Pons (tissue), 1 donor: ENCODE results near the gene SZT2.
"Not testable (repeated sequence)": the region's sequence is repeated elsewhere in the genome, so short reads cannot be mapped to it uniquely, and the experiment has no call there.

ENCODE experiments used
- DNase-seq: peaks from one replicate; pipeline ENCODE4 v3.0.0-alpha.2; 2016; ENCODE audit warnings: low spot score

Gene SZT2

GRCh38 chr1:43363283-43363934 is 26.3 kb upstream of the SZT2 start:
- DNase-seq: no peak

- no peak for DNase-seq
Observed at GRCh38 chr1:43363935-43364525, 25.7 kb upstream of the SZT2 start.

GRCh38 chr1:43365678-43366077 is 24.0 kb upstream of the SZT2 start:
- no peak for DNase-seq

- no peak for DNase-seq
Observed at GRCh38 chr1:43366179-43366578, 23.5 kb upstream of the SZT2 start.

- no peak for DNase-seq
Observed at GRCh38 chr1:43366601-43367025, 23.1 kb upstream of the SZT2 start.

GRCh38 chr1:43367026-43367903 is 22.4 kb upstream of the SZT2 start:
- DNase-seq: no peak

- peak; percentile 87 for DNase-seq
Observed at GRCh38 chr1:43367904-43368645, 21.6 kb upstream of the SZT2 start, which contains the start of gene ELOVL1. Gene ELOVL1 (minus strand): TSS chr1:43368011. CDS start chr1:43365609, 2,402 bp downstream.

GRCh38 chr1:43368646-43369020 is 21.1 kb upstream of the SZT2 start:
- no peak for DNase-seq

- DNase-seq: not testable (repeated sequence)
Observed at GRCh38 chr1:43369779-43370178, 19.9 kb upstream of the SZT2 start.

GRCh38 chr1:43370564-43370963 is 19.1 kb upstream of the SZT2 start:
- DNase-seq: no peak

GRCh38 chr1:43372172-43372571 is 17.5 kb upstream of the SZT2 start:
- DNase-seq: no peak

GRCh38 chr1:43373066-43373940 is 16.4 kb upstream of the SZT2 start:
- DNase-seq: no peak

GRCh38 chr1:43376723-43377235 is 12.9 kb upstream of the SZT2 start:
- DNase-seq: no peak

- no peak for DNase-seq
Observed at GRCh38 chr1:43377831-43378230, 11.9 kb upstream of the SZT2 start.

GRCh38 chr1:43379476-43379875 is 10.2 kb upstream of the SZT2 start:
- DNase-seq: no peak

- peak; percentile 89 for DNase-seq
Observed at GRCh38 chr1:43381612-43382011, 8.1 kb upstream of the SZT2 start.

GRCh38 chr1:43382027-43382779 is 7.5 kb upstream of the SZT2 start:
- DNase-seq: peak; percentile 98

- DNase-seq: peak; percentile 90
Observed at GRCh38 chr1:43383449-43383848, 6.2 kb upstream of the SZT2 start.

GRCh38 chr1:43386676-43387075 is 3.0 kb upstream of the SZT2 start:
- DNase-seq: no peak

- no peak for DNase-seq
Observed at GRCh38 chr1:43387976-43388599, 1.6 kb upstream of the SZT2 start.
